SK-N-SH (cell line): ENCODE results near the gene ADCY1.

ENCODE experiments used
- EZH2phosphoT487 ChIP-seq: fragments of 200-600 bp; sonication (generic); IDR thresholded peaks from 2 replicates; pipeline ENCODE4 v1.6.1; 2017; ENCODE audit warnings: low read depth, mixed run types, mild to moderate bottlenecking, antibody characterized with exemption, moderate library complexity, borderline replicate concordance
- GATA2 ChIP-seq: sonication (generic); formaldehyde crosslinking; IDR thresholded peaks from 2 replicates; pipeline ENCODE4 v1.5.0; 2020; ENCODE audit warnings: mild to moderate bottlenecking, missing genetic modification reagents
- NFIC ChIP-seq: IDR thresholded peaks from 2 replicates; pipeline ENCODE4 v1.4.0; 2012; ENCODE audit warnings: borderline replicate concordance
- POLR2AphosphoS5 ChIP-seq: IDR thresholded peaks from 2 replicates; pipeline ENCODE4 v1.6.1; 2012; ENCODE audit warnings: low read depth, low read length
- RAD21 ChIP-seq: IDR thresholded peaks from 2 replicates; pipeline ENCODE4 v1.6.1; 2012; ENCODE audit warnings: mild to moderate bottlenecking, low read length
- RXRA ChIP-seq: IDR thresholded peaks from 2 replicates; pipeline ENCODE4 v1.4.0; 2012; ENCODE audit warnings: low read depth, mild to moderate bottlenecking, borderline replicate concordance
- TF ChIP-seq, protein P1 (sequence below): fragments of 200-600 bp; sonication (generic); IDR thresholded peaks from 2 replicates; pipeline ENCODE4 v1.6.1; 2017; ENCODE audit warnings: antibody characterized with exemption, mild to moderate bottlenecking, moderate library complexity
- TF ChIP-seq, protein P2 (sequence below): IDR thresholded peaks from 2 replicates; pipeline ENCODE4 v1.4.0; 2012; ENCODE audit warnings: low read depth, borderline replicate concordance
- TF ChIP-seq, protein P3 (sequence below): IDR thresholded peaks from 2 replicates; pipeline ENCODE4 v1.6.1; 2012; ENCODE audit warnings: mild to moderate bottlenecking, low read depth, low read length, moderate library complexity

DNA sequence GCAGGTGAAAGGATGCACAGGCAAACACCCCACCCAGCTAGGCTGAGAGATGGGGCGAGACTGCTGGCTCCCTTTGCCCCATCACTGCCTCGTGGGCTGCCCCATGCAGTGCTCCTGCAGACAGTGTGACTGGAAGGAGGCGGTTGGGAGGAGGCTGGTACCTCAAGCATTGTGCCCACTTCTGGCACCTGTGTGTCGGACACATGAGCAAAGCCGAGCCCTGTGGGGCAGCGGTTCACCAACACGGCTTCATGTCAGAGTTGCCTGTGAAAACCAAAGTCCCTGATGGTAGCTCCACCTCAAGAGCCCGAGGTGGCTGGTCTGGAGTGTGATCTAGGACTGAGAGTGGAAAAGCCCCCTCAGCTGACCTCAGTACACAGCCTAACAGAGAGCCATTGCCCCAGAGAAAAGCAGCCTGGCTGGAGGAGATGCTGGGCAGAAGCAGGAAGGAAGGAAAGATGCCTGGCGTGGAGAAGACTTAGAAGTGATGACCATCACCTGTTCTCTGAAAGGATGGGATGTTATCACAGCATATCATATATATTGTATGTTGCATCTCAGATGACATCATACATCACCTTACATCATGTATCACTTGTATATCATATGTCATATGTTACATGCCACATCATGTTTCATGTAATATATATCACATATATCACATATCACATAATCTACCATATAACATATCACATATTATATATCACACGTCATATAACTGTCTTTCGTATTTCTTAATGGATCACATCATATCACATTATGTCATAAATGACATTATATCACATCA is 75.6 kb downstream of the ADCY1 start:
- no peak for TF ChIP-seq NFIC
- TF ChIP-seq, protein P1, sequence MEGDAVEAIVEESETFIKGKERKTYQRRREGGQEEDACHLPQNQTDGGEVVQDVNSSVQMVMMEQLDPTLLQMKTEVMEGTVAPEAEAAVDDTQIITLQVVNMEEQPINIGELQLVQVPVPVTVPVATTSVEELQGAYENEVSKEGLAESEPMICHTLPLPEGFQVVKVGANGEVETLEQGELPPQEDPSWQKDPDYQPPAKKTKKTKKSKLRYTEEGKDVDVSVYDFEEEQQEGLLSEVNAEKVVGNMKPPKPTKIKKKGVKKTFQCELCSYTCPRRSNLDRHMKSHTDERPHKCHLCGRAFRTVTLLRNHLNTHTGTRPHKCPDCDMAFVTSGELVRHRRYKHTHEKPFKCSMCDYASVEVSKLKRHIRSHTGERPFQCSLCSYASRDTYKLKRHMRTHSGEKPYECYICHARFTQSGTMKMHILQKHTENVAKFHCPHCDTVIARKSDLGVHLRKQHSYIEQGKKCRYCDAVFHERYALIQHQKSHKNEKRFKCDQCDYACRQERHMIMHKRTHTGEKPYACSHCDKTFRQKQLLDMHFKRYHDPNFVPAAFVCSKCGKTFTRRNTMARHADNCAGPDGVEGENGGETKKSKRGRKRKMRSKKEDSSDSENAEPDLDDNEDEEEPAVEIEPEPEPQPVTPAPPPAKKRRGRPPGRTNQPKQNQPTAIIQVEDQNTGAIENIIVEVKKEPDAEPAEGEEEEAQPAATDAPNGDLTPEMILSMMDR = no peak
- TF ChIP-seq, protein P2, sequence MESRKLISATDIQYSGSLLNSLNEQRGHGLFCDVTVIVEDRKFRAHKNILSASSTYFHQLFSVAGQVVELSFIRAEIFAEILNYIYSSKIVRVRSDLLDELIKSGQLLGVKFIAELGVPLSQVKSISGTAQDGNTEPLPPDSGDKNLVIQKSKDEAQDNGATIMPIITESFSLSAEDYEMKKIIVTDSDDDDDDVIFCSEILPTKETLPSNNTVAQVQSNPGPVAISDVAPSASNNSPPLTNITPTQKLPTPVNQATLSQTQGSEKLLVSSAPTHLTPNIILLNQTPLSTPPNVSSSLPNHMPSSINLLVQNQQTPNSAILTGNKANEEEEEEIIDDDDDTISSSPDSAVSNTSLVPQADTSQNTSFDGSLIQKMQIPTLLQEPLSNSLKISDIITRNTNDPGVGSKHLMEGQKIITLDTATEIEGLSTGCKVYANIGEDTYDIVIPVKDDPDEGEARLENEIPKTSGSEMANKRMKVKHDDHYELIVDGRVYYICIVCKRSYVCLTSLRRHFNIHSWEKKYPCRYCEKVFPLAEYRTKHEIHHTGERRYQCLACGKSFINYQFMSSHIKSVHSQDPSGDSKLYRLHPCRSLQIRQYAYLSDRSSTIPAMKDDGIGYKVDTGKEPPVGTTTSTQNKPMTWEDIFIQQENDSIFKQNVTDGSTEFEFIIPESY = no peak
- TF ChIP-seq GATA2 (CRISPR knock-in tag) = no peak
- TF ChIP-seq, protein P3, sequence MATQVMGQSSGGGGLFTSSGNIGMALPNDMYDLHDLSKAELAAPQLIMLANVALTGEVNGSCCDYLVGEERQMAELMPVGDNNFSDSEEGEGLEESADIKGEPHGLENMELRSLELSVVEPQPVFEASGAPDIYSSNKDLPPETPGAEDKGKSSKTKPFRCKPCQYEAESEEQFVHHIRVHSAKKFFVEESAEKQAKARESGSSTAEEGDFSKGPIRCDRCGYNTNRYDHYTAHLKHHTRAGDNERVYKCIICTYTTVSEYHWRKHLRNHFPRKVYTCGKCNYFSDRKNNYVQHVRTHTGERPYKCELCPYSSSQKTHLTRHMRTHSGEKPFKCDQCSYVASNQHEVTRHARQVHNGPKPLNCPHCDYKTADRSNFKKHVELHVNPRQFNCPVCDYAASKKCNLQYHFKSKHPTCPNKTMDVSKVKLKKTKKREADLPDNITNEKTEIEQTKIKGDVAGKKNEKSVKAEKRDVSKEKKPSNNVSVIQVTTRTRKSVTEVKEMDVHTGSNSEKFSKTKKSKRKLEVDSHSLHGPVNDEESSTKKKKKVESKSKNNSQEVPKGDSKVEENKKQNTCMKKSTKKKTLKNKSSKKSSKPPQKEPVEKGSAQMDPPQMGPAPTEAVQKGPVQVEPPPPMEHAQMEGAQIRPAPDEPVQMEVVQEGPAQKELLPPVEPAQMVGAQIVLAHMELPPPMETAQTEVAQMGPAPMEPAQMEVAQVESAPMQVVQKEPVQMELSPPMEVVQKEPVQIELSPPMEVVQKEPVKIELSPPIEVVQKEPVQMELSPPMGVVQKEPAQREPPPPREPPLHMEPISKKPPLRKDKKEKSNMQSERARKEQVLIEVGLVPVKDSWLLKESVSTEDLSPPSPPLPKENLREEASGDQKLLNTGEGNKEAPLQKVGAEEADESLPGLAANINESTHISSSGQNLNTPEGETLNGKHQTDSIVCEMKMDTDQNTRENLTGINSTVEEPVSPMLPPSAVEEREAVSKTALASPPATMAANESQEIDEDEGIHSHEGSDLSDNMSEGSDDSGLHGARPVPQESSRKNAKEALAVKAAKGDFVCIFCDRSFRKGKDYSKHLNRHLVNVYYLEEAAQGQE = no peak
- TF ChIP-seq EZH2phosphoT487 = no peak
- TF ChIP-seq RXRA = no peak
- no peak for TF ChIP-seq POLR2AphosphoS5
- no peak for TF ChIP-seq RAD21
